ENCODE data around the gene BEST4.
"Not testable (repeated sequence)": the region's sequence is repeated elsewhere in the genome, so short reads cannot be mapped to it uniquely, and the experiment has no call there.

The BEST4 gene

GRCh38 chr1:44788120-44788860 is at the start of gene BEST4:
BEST4 (minus strand) TSS chr1:44788170; CDS start chr1:44787705, 465 bp downstream.
- DNase-seq (ENCODE audit: low spot score), result no peak

- peak; percentile 70 for DNase-seq (ENCODE audit: low spot score)
Observed at GRCh38 chr1:44835738-44836675, 48.0 kb upstream of the BEST4 start.

- DNase-seq (ENCODE audit: low spot score), result no peak
Observed at GRCh38 chr1:44834328-44834727, 46.4 kb upstream of the BEST4 start.

- DNase-seq (ENCODE audit: low spot score), result no peak
Observed at GRCh38 chr1:44832056-44832705, 44.2 kb upstream of the BEST4 start.

DNA sequence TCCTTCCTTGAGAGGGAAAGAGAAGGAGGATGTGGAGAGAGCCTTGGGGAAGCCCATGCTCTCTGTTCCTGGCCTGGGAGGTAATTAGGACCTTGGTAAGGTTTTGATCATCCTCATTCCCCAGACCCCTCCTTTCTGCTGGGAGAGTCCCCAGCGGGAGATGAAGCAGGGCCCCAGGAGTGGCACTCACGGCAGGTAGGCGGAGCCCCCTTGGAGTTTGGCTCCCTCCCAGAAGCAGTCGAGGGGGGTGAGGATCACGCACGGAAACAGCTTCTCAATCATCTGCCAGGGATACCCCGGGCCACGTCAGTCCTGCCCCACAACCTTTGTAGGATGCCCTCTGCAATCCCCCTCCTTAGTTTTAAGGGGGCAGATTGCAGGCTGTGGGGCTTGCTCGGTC is 43.5 kb upstream of the BEST4 start:
- DNase-seq (ENCODE audit: low spot score), result no peak

- no peak for DNase-seq (ENCODE audit: low spot score)
Observed at GRCh38 chr1:44830900-44831304, 42.9 kb upstream of the BEST4 start.

- DNase-seq (ENCODE audit: low spot score), result no peak
Observed at GRCh38 chr1:44829506-44830384, 41.8 kb upstream of the BEST4 start.

GRCh38 chr1:44828841-44829440 is 41.0 kb upstream of the BEST4 start:
- no peak for DNase-seq (ENCODE audit: low spot score)

- no peak for DNase-seq (ENCODE audit: low spot score)
Observed at GRCh38 chr1:44828003-44828651, 40.2 kb upstream of the BEST4 start.

DNA sequence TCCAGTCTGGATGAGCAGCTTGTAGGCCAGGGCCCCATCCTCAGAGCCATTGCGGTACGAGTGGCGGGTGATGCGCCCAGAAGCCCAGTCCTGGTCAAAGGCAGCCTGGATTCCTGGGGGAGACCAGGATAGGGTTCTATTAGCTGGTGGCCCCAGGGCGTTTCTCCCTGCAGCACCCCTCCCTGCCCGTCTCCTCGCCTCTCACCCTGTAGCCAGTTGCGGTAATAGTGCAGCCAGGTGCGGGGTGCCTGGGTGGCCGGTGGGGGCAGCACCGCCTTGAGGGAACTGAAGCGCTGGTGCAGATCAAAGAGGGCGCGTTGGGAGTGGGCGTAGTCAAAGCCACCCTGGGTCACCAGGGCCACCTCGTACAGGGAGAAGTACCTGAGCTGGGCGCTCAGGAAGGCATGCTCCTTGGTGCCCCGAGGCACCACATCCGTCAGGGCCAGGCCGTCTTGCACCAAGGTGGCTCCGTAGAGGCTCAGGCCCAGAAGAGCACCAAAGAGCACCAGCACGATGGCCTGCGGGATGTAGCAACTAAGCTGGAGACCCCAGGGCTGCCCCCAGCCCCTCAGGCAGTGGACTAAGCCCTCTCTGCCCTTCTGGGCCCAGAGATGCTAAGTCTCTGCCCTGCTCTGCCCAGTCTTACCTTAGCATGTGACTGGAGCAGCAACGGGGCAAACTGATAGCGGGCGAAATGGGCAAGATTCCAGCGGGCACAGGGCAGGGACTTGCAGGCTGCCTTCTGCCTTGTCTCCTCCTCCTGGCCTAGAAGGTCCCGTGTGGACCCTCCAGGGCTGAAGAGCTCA is 39.4 kb upstream of the BEST4 start:
- DNase-seq (ENCODE audit: low spot score), result no peak

GRCh38 chr1:44826375-44827196 is 38.6 kb upstream of the BEST4 start:
- no peak for DNase-seq (ENCODE audit: low spot score)

GRCh38 chr1:44824392-44824791 is 36.4 kb upstream of the BEST4 start:
- DNase-seq (ENCODE audit: low spot score), result not testable (repeated sequence)

DNA sequence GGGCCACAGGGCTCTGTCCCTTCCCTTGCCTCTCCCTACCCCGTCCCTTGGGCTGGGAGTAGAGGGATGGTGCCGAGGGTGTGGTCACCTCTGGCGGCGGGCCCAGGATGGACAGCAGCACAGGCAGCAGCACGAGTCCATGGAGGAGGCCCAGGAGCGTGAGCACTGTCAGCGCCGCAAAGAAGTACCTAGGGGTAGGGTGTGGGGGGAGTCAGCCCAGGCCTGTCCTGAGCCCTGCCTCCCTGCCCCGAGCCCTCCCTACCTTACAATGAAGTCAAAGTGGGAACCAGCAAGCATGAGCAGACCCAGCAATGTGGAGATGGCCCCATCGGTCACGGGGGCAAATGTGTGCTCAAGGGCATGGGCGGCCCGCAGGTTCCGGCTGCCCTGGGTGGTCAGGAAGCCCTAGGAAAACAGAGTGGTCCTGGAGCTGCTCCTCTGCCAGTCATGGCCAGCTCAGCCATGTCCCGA is 35.0 kb upstream of the BEST4 start:
- DNase-seq (ENCODE audit: low spot score), result no peak

DNA sequence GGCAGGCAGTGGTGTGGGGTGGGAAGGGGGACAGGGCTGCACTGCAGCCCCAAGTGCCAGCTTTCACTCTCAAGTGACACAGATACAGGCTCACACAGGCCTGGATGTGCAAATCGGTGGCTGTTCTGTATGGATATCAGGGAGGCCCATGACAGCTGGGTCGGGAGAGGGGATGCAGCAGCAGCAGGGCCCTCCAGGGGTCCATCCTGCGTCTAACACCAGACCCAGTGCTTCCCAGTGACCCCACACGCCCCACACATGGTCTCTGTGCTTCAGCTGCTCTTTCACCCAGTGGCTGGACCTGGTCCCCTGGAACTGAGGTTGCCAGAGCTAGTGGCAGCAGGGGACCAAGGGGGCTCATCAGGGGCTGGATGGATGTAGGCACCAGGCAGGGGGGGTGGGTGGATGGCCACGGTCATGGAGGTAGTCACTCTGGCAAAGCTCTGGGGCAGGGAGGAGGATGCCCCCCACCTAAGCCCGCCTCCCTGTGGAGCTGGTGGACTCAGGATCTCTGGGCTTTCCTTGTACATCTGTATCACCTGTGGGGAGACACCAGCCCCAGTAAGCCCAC is 34.2 kb upstream of the BEST4 start:
- DNase-seq (ENCODE audit: low spot score), result no peak

DNA sequence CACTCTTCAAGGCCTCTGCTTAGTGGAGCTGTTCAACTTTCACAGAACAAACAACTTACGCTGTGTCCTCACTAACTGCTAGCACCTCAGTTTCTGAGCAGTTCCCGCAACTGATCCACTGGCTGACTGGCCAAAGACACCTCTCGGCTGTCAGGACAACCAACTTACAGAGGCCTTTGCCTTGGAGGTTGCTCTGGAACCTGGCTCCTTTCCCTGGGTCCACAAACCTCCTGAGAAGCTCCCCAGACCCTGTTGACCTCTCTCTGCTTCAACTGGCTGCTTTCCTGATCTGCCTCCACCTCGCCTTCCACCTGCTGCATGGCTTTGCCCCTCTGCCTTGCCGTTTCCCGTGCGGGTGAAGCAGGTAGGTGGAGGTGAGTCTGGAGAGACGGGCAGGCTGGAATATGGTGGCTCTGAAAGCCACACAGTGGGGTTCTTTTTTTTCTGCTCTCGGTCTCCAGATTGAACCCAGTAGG is 33.3 kb upstream of the BEST4 start:
- no peak for DNase-seq (ENCODE audit: low spot score)

DNA sequence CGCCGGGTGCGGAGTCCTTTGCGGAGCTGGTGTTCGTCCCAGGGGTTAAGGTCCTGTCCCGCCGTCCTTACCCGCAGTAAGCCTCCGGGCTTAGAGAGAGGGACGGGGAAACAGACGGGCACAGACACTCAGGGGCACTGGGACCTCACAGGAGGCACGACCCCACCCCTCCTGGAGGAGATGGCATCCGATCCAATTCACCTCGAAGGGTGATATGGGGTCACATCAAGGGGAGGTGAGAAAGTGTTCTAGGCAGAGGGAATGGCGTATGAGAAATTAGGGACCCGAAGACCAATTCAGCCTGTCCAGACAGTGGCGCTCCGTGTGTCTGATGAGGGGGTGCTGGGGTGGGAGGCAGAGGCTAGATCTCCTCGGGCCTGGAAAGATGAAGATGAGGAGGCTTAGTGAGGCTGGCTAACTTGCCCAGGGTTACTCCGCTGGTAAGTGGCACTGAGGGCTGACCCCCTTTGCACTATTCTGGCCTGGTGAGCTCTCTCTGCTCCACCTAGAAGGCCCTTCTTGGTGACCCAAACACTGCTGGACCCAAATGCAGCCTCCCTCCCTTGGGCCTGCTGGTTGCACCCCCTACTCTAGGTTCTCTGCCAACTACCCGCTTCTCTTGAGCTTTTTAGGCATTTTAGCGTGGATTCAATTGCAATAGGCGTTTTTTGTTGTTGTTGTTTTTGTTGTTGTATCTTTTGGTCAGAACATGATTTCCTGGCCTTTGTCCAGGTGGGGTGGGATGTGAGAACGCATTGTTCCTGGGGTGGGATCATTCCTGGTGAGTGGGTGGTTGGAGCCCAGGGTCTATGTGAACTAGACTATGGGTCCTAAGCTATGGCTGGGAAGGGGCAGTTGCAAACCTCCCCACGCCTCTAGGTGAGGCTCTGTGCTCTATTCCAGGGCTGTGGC is 32.6 kb upstream of the BEST4 start:
- DNase-seq (ENCODE audit: low spot score), result no peak
